ENCODE results near the gene SRRM4. TPM values are rescaled to one million over a fixed set of nuclear protein-coding genes. Genes with fewer than 3 reads are reported as not detected.

The SRRM4 gene
- total RNA-seq, 2 donors from 2014 or later = not detected

DNA sequence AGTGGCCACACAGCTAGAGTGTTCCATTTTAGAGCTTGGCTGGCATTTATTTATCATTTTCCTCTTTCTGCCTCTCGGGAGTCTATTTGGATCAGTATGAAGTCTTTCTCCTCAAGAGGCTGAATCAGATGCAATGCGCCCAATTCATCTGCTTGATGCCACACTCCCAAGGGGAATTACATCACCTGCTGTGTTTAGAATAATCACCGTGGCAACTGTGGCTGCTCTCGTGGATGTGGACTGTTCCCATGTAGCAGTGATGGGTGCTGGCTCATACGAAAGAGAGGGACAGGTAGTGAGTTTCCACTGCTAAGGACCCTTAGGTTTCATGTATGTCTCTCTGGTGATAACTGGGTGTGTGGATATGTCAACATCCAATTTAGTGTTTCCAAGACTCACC, 70.7 kb downstream of the SRRM4 start:
- DNase-seq = no peak
- no peak for ATAC-seq
- intact Hi-C loops (cut with DNase I, micrococcal nuclease) = no loop called here

DNA sequence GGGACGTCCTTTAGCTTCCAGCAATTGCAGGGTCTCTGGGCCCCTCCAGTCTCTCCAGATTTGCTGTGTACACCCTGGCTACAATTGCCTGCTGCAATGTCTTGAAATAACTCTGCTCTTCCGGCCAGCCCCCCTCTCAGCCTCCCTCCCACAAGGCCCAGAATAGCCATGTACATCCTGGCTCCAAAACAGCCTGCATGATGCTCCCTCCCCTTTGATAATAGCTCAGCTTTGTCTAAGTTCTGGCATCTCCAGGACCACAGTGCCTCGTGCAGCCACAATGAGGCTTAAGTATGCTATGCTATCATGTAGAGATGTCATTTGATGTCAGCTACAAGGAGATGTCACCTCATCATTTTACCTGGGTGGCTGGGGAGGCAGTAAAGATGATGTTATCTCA, 74.6 kb downstream of the SRRM4 start:
- ATAC-seq = no peak
- DNase-seq = no peak
- intact Hi-C loops (cut with DNase I, micrococcal nuclease) = no loop called here

DNA sequence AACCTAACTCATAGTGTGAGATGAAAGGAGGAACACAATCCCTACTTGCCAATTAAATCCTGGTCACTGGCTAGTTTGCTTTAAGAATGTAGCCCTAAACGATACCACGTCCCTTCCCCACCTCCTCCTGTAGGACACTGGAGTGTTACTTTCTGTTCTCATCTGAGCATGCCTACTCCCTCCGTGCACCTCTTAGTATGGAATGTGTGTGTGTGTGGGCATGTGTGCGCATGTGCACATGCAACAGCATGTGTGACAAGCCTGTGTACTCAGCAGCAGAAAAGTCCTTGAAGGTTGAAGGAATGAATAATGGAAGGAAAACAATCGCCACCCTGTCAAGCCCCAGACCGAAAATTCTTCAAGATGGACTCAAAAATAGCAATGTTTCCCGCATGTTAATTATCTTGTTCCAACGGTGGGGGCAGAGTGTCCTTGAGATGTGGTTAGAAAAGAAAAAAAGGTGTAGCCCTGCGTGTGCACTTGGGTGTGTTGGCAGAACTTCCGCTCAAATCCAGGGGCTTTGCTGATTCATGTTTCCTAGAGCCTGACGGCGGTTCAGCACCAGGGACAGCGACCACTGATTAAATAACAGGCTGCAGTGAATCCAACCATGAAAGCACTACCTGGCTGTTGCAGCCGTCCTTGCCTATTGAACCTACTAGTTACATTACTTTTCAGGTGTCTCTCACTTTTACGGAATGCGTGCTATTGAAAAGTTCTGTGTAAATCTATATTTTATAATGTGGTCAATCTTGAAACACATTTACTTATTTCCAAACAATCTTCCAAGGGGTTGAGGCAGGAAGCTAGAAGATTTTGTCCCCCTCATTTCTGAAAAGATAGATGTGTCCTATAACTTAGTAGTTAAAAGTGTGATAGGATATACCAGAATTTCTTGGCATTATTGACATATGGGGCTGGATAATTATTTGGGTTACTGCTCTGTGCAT, 79.8 kb downstream of the SRRM4 start:
- DNase-seq (peak in 1 of 2 donors; percentile 71), ATAC-seq (no peak)
- intact Hi-C loops (cut with DNase I, micrococcal nuclease) = no loop called here

DNA sequence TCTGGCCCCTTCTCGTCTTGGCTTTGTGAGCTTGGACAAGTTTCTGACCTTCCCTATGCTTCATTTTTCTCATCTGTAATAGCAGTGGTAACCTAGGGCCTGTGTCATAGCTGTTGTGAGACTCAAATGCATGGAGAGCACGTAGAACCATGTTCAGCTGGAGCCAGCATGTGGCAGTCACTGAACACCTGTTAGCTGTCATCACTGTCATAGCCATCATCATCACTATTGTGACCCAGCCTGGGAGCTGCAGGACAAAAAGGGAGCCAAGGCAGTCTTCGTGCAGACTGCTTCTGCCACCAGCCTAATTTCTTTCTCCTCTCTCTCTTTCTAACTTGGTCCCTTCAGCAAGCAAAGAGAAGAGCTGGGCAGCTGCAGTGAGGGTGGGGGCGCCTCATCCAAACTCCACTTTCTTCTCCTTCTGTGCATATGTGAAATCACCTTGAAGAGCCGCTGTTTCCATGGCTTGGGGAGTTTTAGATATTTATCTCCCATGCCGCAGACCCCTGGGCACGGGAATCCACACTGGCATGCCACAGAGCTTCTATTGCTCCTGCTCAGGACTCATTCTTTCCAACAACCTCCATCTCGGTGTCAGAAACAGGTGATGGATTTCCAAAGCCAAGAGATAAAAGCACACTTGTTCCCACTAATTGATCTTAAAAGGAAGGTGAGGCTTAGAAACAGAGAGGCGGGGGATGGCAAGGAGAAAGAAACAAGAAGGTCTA, 87.0 kb downstream of the SRRM4 start:
- ATAC-seq = no peak
- intact Hi-C loops (cut with DNase I, micrococcal nuclease) = no loop called here
- no peak for DNase-seq

DNA sequence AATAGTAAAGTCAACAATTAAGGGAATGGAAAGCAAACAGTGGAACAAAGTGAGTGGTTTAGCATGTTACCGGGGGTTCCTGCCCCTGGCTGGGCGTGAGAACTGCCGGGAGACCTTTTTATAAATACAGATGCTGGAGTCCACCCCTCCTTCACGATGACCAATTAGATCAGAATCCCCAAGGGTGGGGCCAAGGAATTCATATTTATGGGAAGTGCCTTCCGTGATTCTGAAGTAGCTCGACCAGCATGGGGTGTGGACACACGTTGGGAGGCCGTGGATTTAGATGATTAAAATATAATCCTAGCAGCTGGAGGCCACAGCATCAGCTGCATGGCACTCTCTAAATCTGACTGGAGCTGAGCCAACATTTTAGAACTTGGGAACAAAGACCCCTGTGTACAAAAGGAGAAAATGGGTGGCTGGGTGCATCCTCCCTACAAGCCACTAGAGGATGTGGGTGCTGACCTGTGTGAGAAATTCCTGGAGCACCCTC, 87.9 kb downstream of the SRRM4 start:
- no peak for DNase-seq
- no peak for ATAC-seq
- intact Hi-C loops (cut with DNase I, micrococcal nuclease) = no loop called here

DNA sequence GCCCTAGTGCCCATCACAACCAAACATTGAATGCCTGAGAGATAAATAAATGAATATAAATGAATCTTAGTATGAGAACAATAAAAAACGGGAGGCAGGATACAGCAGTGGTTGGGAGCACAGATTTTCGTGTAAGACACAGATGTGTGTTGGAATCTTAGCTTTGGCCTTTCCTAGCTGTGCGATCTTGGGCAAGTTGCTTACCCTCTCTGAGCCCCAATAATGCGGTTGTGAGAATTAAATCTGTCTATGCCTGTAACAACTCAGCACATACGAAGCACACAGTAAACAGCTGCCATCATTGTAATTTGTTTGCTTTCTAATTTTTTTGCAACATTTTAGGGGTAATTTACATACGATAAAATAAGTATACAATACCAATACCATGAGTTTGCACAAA, 89.8 kb downstream of the SRRM4 start:
- no peak for DNase-seq
- intact Hi-C loops (cut with DNase I, micrococcal nuclease) = no loop called here
- ATAC-seq = no peak

DNA sequence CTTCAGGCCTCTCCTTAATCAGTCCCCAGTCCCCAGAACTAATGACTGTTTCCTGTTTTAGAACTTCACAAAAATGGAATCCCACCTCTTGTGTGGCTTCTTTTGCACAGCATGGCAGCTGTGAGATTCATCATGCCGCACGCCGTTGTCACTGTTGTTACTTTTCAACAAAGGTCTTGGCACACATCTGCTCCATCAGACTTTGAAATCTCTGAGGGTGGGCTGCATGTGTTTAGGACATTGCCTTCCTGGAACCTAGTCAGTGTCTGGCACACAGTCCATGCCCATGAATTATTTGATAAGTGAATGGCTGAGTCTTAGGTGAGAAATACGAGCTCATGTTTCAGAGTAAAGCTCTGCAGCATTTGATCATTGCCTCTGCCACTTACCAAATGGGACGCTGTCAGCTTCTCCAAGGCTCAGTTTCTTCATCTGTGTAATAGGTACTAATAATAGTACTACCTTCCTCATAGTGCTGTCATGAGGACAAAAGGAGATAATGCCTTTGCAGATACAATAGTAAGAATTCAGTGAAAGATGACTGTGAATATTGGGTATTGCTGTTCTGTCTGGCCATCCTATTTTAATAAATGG, 90.4 kb downstream of the SRRM4 start:
- intact Hi-C loops (cut with DNase I, micrococcal nuclease) = no loop called here
- ATAC-seq (no peak), DNase-seq (no peak)

DNA sequence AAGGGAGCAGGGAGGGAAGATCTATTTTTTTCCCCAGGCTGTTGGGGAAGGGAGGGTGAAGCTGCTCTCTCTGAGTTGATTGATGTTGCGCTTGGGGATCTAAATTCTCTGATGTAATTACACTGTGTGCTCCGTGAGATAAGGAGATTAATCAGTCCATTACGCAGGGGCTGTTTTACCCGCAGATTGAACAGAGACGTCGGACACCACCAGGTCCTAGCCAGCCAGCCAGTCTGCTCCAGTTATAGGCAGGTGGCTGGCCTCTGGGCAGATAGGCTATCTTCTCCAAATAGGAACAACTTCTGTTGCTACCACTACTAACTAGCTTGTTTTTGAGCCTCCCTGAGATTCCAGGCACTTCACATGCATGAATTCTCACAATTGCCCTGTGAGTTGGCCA, 91.1 kb downstream of the SRRM4 start:
- no peak for ATAC-seq
- intact Hi-C loops (cut with DNase I, micrococcal nuclease) = no loop called here
- DNase-seq = no peak

DNA sequence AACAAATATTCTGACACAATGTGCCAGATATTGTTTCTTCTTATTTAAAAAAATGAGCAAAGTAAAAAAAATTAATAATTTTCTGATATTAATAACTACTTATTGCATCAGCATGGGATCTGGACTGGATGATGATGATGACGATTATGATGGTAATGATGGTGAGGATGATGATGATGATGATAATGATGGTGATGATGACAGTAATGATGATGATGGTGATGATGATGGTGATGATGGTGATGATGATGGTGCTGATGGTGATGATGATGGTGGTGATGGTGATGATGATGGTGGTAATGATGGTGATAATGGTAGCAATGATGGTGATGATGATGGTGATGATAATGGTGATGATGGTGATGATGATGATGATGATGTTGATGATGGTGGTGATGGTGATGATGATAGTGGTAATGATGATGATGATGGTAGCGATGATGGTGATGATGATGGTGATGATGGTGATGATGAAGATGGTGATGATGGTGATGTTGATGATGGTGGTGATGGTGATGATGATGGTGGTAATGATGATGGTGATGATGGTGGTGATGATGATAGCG, 94.0 kb downstream of the SRRM4 start:
- no peak for ATAC-seq
- intact Hi-C loops (cut with DNase I, micrococcal nuclease) = no loop called here

DNA sequence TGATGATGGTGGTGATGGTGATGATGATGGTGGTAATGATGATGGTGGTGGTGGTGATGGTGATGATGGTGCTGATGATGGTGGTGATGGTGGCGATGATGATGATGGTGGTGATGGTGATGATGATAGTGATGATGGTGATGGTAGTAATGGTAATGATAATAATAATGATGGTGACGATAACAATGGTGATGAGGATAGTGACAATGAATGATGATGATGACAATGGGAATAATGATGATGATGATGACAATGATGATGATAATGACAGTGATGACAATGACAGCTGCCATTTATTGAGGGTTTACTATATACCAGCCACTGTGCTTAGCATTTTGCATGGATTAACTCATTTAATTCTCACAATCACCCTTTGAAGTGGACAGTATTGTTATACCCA, 94.6 kb downstream of the SRRM4 start:
- DNase-seq = no peak
- intact Hi-C loops (cut with DNase I, micrococcal nuclease) = no loop called here
- ATAC-seq = no peak

More for the DNA sequence above, 94.0 kb downstream of the SRRM4 start:
- DNase-seq = no peak

DNA sequence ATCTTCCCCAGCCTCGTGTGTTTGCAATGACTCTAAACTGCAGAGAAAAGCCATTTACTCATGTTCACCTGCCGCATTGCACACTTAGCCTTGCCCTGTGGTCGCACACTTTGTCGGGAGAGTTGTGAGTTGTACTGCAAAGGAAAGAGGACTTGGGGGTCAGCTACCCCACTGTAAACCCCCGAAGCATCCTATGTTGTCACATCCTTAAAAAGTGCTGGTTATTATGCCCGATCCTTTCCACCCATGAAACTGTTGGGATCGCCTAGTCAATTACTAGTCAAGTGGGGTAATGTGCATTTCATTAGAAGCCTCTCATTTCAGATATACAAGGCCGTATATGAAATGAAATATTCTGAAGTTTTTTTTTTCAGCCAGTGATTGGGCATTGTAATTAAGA, 98.2 kb downstream of the SRRM4 start:
- DNase-seq (no peak), ATAC-seq (no peak)
- intact Hi-C loops (cut with DNase I, micrococcal nuclease) = no loop called here

DNA sequence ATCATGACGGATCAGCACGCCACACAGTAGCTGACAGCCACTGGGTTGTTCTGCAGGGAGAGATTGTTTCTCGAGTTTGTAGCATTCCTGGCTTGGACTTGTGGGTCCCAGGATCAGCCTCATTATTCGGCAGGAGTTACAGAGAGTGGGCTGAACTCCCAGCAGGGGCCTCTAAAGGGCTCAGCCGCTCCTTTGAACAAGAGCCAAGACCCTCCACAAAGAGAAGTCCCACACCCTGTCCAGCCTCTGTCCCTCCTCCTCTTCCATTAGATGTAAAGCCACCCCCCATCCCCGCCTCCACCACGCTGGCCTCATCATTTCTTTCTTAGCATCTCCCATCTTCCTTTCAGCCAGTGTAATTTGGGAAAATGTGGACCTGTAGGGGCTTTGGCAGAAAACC, 100.7 kb downstream of the SRRM4 start:
- DNase-seq (no peak), ATAC-seq (no peak)
- intact Hi-C loops (cut with DNase I, micrococcal nuclease) = no loop called here

DNA sequence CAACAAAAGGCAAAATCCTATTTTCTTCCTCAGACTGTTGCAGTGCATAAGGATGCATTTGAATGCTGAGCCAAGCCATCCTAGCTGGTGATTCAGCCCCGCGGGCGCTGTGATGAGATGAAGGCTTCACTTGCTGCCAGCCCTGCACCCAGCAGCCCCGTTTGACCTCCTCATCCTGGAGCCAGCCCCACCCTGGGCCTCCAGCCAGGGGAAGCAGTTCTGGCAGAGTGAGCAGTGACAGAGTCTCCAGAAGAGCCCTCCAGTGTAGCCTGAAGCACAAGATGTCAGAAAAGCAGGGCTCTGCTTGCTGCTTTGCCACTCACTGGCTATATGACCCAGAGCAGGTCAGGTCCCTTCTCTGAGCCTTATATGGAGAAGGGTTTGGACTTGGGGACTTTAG, 101.2 kb downstream of the SRRM4 start:
- ATAC-seq (no peak), DNase-seq (no peak)
- intact Hi-C loops (cut with DNase I, micrococcal nuclease) = no loop called here

DNA sequence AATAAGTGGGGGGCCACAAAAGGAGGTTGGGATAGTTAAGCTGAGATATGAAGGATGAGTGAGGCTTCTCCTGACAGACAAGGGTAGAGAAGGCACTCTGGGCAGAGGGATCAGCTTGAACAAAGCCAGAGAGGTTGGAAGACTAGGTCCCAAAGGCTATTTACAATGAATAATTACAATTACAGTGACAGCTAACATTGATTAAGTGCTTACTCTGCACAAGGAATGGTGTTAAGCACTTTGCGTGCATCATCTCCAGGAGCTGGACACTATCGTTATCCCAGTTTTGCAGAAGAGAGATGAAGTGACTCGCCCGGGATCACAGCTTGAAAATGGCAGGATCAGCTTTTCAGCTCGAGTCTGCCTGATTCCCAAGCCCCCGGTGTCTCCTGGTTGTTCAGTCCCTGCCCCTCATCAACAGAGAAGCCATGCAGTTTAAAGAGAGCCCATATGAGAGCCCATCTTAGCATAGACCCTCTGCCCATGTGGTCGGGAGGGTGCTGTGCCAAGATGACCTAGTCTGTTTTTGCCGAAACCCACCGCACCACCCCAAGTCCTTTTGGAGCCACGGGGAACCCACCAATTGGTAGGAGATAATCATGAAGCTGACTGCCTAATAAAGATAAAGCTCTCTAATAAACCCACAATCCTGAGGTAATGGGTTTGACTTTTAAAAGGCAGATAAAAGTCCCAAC, 107.5 kb downstream of the SRRM4 start:
- ATAC-seq (no peak), DNase-seq (no peak)
- intact Hi-C loops (cut with DNase I, micrococcal nuclease) = no loop called here

DNA sequence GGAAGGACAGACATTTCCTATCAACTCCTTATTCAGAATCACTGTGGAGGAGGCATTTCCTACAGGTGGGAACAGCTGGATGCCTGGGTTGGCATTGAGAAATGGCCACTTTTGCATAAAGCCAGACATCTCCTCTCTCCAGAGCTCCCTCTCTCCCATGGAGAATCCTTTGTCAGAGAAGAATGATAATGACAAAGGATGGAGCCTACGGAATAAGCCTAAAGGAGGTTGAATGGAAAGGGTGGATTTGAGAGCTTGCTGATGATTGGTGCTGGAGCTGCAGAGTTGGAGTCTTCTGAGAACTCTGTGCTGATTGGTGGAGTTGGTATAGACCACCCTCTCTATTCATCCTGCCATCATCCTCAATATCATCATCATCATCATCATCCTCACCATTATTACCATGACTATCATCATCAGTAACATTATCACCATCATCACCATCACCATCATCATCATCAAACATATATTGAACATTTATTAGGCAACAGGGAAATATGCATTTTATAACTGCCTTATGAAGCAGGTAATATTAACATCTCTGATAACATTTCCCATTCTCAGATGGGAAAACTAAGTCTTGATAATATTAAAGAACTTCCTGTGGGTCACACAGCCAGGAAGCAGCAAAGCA, 108.2 kb downstream of the SRRM4 start:
- intact Hi-C loops (cut with DNase I, micrococcal nuclease) = no loop called here
- DNase-seq (no peak), ATAC-seq (no peak)

DNA sequence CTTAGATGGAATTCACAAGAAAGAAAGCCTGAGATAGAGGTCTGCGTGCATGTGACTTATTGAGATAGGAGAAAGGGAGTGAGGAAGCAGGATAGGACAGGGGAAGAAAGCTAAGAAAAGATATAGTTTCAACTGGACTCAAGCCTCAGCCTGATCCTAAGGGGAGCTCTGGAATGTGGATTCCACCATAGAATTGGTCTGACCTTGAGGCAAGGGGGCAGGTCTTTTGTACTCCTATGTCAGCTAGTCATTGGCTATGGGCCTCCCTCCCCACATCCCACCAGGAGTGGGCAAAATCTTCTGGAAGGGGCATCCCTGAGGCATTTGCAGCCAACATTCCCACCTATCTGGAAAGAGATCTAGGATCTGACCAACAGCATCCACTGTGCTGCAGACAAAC, 108.9 kb downstream of the SRRM4 start:
- ATAC-seq = no peak
- intact Hi-C loops (cut with DNase I, micrococcal nuclease) = no loop called here
- DNase-seq = no peak

DNA sequence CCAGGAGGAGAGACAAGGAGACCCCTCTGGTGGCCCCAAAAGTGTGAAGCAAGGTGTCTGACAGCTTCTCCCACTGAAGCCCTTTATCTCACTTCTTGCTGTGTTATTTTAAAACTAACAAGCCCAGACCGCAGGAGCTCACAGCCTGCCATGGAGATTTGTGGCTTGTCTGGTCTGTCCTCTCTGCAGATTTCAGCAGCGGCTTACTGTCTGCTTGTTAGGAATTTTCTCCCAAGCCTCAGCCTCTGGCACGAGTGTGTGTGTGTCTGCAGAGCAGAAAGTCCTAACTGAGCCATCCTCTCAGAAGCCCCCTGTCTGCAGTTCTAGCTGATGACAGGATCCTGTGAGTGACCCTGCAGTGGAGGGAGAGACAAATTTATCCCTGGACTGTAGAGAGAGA, 109.5 kb downstream of the SRRM4 start:
- ATAC-seq (no peak), DNase-seq (no peak)
- intact Hi-C loops (cut with DNase I, micrococcal nuclease) = no loop called here

DNA sequence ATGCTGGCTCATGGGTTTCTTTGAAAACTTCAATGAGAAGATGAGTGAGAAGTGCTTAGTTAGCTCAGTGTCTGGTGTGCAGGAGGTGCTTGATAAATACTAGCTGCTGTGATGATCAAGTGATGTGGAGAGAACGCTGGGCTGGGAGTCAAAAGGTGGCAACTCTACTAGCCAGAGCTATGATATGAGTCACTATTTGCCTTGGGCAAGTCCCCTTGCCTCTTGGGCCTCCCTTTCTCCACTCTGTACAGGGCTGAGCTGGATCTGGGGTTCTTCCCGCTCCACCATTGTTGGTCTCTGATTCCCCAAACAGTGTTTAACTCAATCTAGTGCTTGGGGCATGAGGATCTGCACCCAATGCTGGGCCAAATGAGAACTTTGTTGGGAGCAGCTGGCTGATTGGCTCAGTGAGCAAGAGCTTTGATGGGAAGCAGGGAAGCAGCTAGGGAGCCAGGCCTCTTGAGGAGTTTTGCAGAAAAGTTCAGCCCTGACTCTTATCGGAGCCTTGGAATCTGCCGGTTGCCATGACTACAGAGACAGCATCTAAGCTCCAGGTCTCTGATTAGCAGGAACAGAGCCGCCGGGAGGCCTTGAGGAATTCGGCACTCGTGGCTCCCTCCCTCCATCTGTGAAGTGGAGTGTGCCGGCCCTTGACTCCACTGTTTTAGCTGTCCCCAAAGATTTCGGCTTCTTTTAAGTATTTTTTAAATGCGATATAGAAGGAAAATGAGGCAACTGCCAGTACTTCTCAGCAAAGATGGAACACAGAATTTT, 115.3 kb downstream of the SRRM4 start:
- DNase-seq (no peak), ATAC-seq (no peak)
- intact Hi-C loops (cut with DNase I, micrococcal nuclease) = no loop called here
